ENCODE data around the gene OPCML. TPM values are rescaled to one million over a fixed set of nuclear protein-coding genes. Genes with fewer than 3 reads are reported as not detected.

Gene OPCML
- total RNA-seq, 4 donors from 2014 or later, result 0.15 TPM; not detected in 3

- WGBS, result 100% methylated on average over 2 of the region's 2 CpGs
- no peak for DNase-seq (ENCODE audit: low spot score in 2 of 2)
- H3K9me3 ChIP-seq, result no peaks in the 10 kb centered on the region
- H3K27ac ChIP-seq, result no peak overlapping the region
- no peaks in the 10 kb centered on the region for H3K36me3 ChIP-seq
- no peaks in the 10 kb centered on the region for H3K27me3 ChIP-seq
- TF ChIP-seq POLR2AphosphoS5 (IDR thresholded peaks at IDR 0.05) (no peak), POLR2A (IDR thresholded peaks at IDR 0.05) (no peak), CTCF (IDR thresholded peaks at IDR 0.05) (no peak), EP300 (IDR thresholded peaks at IDR 0.05) (no peak)
- H3K4me3 ChIP-seq, result no peak overlapping the region
- H3K4me1 ChIP-seq, result no peaks in the 10 kb centered on the region
These were observed 990.5 kb downstream of the OPCML start for GRCh38 chr11:132541794-132542193.

- no peaks in the 10 kb centered on the region for H3K36me3 ChIP-seq
- H3K4me1 ChIP-seq, result no peaks in the 10 kb centered on the region
- no peak overlapping the region for H3K4me3 ChIP-seq
- no peak overlapping the region for H3K27ac ChIP-seq
- WGBS, result 30% methylated on average over 2 of the region's 2 CpGs
- no peaks in the 10 kb centered on the region for H3K9me3 ChIP-seq
- DNase-seq (ENCODE audit: low spot score in 2 of 2), result no peak
- no peak for TF ChIP-seq EP300 (IDR thresholded peaks at IDR 0.05)
- TF ChIP-seq POLR2A (IDR thresholded peaks at IDR 0.05), result no peak
- TF ChIP-seq POLR2AphosphoS5 (IDR thresholded peaks at IDR 0.05), result no peak
- TF ChIP-seq CTCF (IDR thresholded peaks at IDR 0.05), result no peak
- no peaks in the 10 kb centered on the region for H3K27me3 ChIP-seq
These were observed 991.7 kb downstream of the OPCML start for GRCh38 chr11:132540581-132540980.

DNA sequence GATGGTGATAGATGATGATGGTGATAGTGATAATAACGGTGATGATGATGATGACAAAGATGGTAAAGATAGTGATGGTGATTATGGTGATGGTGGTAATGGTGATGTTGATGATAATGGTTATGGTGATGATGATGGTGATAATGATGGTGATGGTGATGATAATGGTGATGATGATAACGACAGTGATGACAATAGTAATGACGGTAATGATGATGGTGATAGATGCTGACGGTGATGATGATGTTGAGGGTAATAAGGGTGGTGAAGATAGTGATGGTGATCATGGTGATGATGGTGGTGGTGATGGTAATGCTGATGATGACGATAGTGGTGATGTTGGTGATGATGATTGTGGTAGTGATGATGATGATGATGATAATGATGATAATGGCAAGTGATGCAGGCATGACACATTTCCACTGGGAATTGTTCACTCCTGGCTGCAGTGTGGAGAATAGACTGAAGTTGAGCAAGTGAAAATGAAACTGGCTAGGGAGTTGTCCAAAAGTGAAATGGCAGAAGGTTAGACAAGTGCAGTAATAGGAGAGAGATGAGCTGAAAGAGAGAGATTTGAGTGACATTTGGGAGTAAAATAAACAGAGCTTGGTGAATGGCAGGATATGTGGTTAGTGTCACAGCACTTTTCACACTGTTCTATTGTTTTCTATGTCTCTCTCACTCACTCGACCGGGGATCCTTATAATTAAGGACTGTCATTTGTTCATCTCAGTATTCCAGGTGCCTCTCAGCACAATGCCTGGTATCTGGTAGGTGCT is 992.5 kb downstream of the OPCML start:
- Histone ChIP-seq H3K9me3 (no peaks in the 10 kb centered on the region), H3K27ac (no peak overlapping the region), H3K36me3 (no peaks in the 10 kb centered on the region), H3K4me3 (no peak overlapping the region), H3K27me3 (no peaks in the 10 kb centered on the region), H3K4me1 (no peaks in the 10 kb centered on the region)
- no peak for DNase-seq (ENCODE audit: low spot score in 2 of 2)
- WGBS, result 92% methylated on average over 7 of the region's 7 CpGs
- no peak for TF ChIP-seq EP300 (IDR thresholded peaks at IDR 0.05)
- TF ChIP-seq POLR2AphosphoS5 (IDR thresholded peaks at IDR 0.05), result no peak

- TF ChIP-seq CTCF (IDR thresholded peaks at IDR 0.05), result no peak
- TF ChIP-seq EP300 (IDR thresholded peaks at IDR 0.05), result no peak
- no peak for TF ChIP-seq POLR2AphosphoS5 (IDR thresholded peaks at IDR 0.05)
- TF ChIP-seq POLR2A (IDR thresholded peaks at IDR 0.05), result no peak
- WGBS, result 81% methylated on average over 3 of the region's 3 CpGs
These were observed 993.7 kb downstream of the OPCML start for GRCh38 chr11:132538642-132539041.

GRCh38 chr11:132535830-132536229 is 996.5 kb downstream of the OPCML start:
- no peak for DNase-seq (ENCODE audit: low spot score in 2 of 2)
- H3K4me3 ChIP-seq, result no peak overlapping the region

More at GRCh38 chr11:132538642-132539041, 993.7 kb downstream of the OPCML start:
- Histone ChIP-seq H3K27ac (no peak overlapping the region), H3K4me3 (no peak overlapping the region), H3K27me3 (no peaks in the 10 kb centered on the region), H3K9me3 (no peaks in the 10 kb centered on the region), H3K4me1 (no peaks in the 10 kb centered on the region), H3K36me3 (no peaks in the 10 kb centered on the region)
- no peak for DNase-seq (ENCODE audit: low spot score in 2 of 2)

More at GRCh38 chr11:132535830-132536229, 996.5 kb downstream of the OPCML start:
- WGBS, result 8% methylated on average over 2 of the region's 2 CpGs
- no peaks in the 10 kb centered on the region for H3K4me1 ChIP-seq
- TF ChIP-seq CTCF (IDR thresholded peaks at IDR 0.05) (no peak), POLR2AphosphoS5 (IDR thresholded peaks at IDR 0.05) (no peak), EP300 (IDR thresholded peaks at IDR 0.05) (no peak), POLR2A (IDR thresholded peaks at IDR 0.05) (no peak)
- H3K36me3 ChIP-seq, result no peaks in the 10 kb centered on the region
- no peak overlapping the region for H3K27ac ChIP-seq
- H3K9me3 ChIP-seq, result no peaks in the 10 kb centered on the region
- H3K27me3 ChIP-seq, result no peaks in the 10 kb centered on the region

Data from suprapubic skin (tissue), 4 donors.